IMR-90 (cell line): Measurements from ENCODE around the gene SLC51A. TPM values are rescaled to one million over a fixed set of nuclear protein-coding genes. Genes with fewer than 3 reads are reported as not detected.

Experiments used
- ATAC-seq: fragments of 200-7000 bp; cut with Tn5 transposase; 2 replicates; pipeline ENCODE4 v1.9.1; 2020; ENCODE audit warnings: low read depth, mild to moderate bottlenecking, moderate library complexity
- BruUV-seq: library from RNA; stranded (reverse); fragments of 400-500 nt; replicated peaks from 2 replicates; lab custom pipeline; 2021; lab: Mats Ljungman, UMichigan
- CTCF ChIA-PET: fragments of 300-600 bp; formaldehyde crosslinking; extraction: SDS; loops from one replicate; lab custom pipeline; 2021; ENCODE audit warnings: antibody characterized with exemption; lab: Yijun Ruan, JAX
- POLR2A ChIA-PET: fragments of 300-600 bp; sonication (Branson Sonifier 250); formaldehyde crosslinking; loops from one replicate; lab custom pipeline; 2022; ENCODE audit warnings: antibody characterized with exemption; ENCODE audit not compliant: unreplicated experiment; lab: Charles Lee
- DNase-seq: peaks from one replicate; pipeline ENCODE4 v3.0.0; 2013
- H2AFZ ChIP-seq: replicated peaks from 2 replicates; pipeline ENCODE3; 2013; ENCODE audit warnings: low read length, mild to moderate bottlenecking; ENCODE audit not compliant: poor library complexity
- H2AK5ac ChIP-seq: 2 replicates; pipeline ENCODE4 v1.6.1; 2013; ENCODE audit warnings: low read depth, low read length, inconsistent platforms
- H2AK9ac ChIP-seq: replicated peaks from 2 replicates; pipeline ENCODE3; 2013; ENCODE audit warnings: mild to moderate bottlenecking, low read depth, low read length, moderate library complexity; ENCODE audit not compliant: poor library complexity
- H2BK120ac ChIP-seq: 2 replicates; pipeline ENCODE4 v1.6.1; 2013; ENCODE audit warnings: low read depth, low read length, inconsistent platforms
- H2BK15ac ChIP-seq: 3 replicates; pipeline ENCODE4 v1.6.1; 2013; ENCODE audit warnings: low read depth, low read length, inconsistent platforms
- H2BK20ac ChIP-seq: 2 replicates; pipeline ENCODE4 v1.6.1; 2013; ENCODE audit warnings: low read depth, mild to moderate bottlenecking, inconsistent platforms, low read length, moderate library complexity
- H2BK5ac ChIP-seq: 2 replicates; pipeline ENCODE4 v1.6.1; 2013; ENCODE audit warnings: mild to moderate bottlenecking, low read depth, low read length, inconsistent platforms; ENCODE audit not compliant: poor library complexity, severe bottlenecking
- H3K14ac ChIP-seq: replicated peaks from 2 replicates; pipeline ENCODE4 v1.6.1; 2013; ENCODE audit warnings: low read depth, low read length, inconsistent platforms
- H3K18ac ChIP-seq: 2 replicates; pipeline ENCODE4 v1.6.1; 2013; ENCODE audit warnings: low read depth, low read length, control low read depth
- H3K23ac ChIP-seq: 2 replicates; pipeline ENCODE4 v1.6.1; 2013; ENCODE audit warnings: low read depth, low read length, inconsistent platforms
- H3K27ac ChIP-seq: 2 replicates; pipeline ENCODE4 v1.5.1; 2013; ENCODE audit warnings: mild to moderate bottlenecking, control low read depth, low read length; ENCODE audit not compliant: insufficient read depth
- H3K27me3 ChIP-seq: 2 replicates; pipeline ENCODE4 v1.6.1; 2013; ENCODE audit warnings: low read length; ENCODE audit not compliant: control insufficient read depth, insufficient read depth
- H3K36me3 ChIP-seq: 2 replicates; pipeline ENCODE4 v1.6.1; 2013; ENCODE audit warnings: low read length, mixed read lengths; ENCODE audit not compliant: control insufficient read depth, insufficient read depth
- H3K4ac ChIP-seq: 2 replicates; pipeline ENCODE4 v1.6.1; 2013; ENCODE audit warnings: low read depth, low read length, inconsistent platforms
- H3K4me1 ChIP-seq: 2 replicates; pipeline ENCODE4 v1.6.1; 2013; ENCODE audit warnings: low read length, mixed read lengths; ENCODE audit not compliant: control insufficient read depth, insufficient read depth
- H3K4me2 ChIP-seq: 2 replicates; pipeline ENCODE4 v1.6.1; 2013; ENCODE audit warnings: low read depth, mild to moderate bottlenecking, control low read depth, low read length, moderate library complexity
- H3K4me3 ChIP-seq: 2 replicates; pipeline ENCODE4 v1.5.1; 2013; ENCODE audit warnings: low read depth, mild to moderate bottlenecking, control low read depth, low read length, moderate library complexity; ENCODE audit not compliant: insufficient read depth
- H3K56ac ChIP-seq: 2 replicates; pipeline ENCODE4 v1.6.1; 2013; ENCODE audit warnings: low read length, inconsistent platforms; ENCODE audit not compliant: insufficient read depth; ENCODE audit errors: extremely low read depth
- H3K79me1 ChIP-seq, 2 experiments: 2 replicates each; pipeline ENCODE4 v1.6.1; 2013; ENCODE audit warnings: low read length in 2 of 2, inconsistent platforms in 1 of 2, low read depth in 1 of 2
- H3K9ac ChIP-seq: 2 replicates; pipeline ENCODE4 v1.6.1; 2013; ENCODE audit warnings: low read depth, low read length, control low read depth
- H3K9me1 ChIP-seq: 2 replicates; pipeline ENCODE4 v1.6.1; 2013; ENCODE audit warnings: low read length, inconsistent platforms; ENCODE audit not compliant: insufficient read depth
- H3K9me3 ChIP-seq: 2 replicates; pipeline ENCODE4 v1.6.1; 2013; ENCODE audit warnings: low read length; ENCODE audit not compliant: control insufficient read depth, insufficient read depth
- H4K20me1 ChIP-seq: 2 replicates; pipeline ENCODE4 v1.6.1; 2013; ENCODE audit warnings: low read length, inconsistent platforms; ENCODE audit not compliant: insufficient read depth
- H4K5ac ChIP-seq: 2 replicates; pipeline ENCODE4 v1.6.1; 2013; ENCODE audit warnings: mild to moderate bottlenecking, low read depth, low read length, control low read depth
- H4K8ac ChIP-seq, 2 experiments: 2 replicates each; pipeline ENCODE4 v1.6.1; 2013; ENCODE audit warnings: low read depth in 2 of 2, low read length in 2 of 2, control low read depth in 1 of 2, inconsistent platforms in 1 of 2
- H4K91ac ChIP-seq: 2 replicates; pipeline ENCODE4 v1.6.1; 2013; ENCODE audit warnings: low read depth, low read length, inconsistent platforms; ENCODE audit not compliant: insufficient read depth
- BHLHE40 ChIP-seq: fragments of 150-350 bp; IDR thresholded peaks from 2 replicates; pipeline ENCODE4 v1.6.1; 2016; ENCODE audit warnings: mild to moderate bottlenecking, low read depth, low read length
- CEBPB ChIP-seq: IDR thresholded peaks from 2 replicates; pipeline ENCODE4 v1.6.1; 2012; ENCODE audit warnings: low read depth, low read length, improper control_type of control experiment
- CHD1 ChIP-seq: IDR thresholded peaks from 2 replicates; pipeline ENCODE4 v1.6.1; 2012; ENCODE audit warnings: low read depth, low read length, improper control_type of control experiment
- ELK1 ChIP-seq: fragments of 150-350 bp; IDR thresholded peaks from 2 replicates; pipeline ENCODE4 v1.6.1; 2016; ENCODE audit warnings: low read depth, mild to moderate bottlenecking, low read length, moderate library complexity, borderline replicate concordance
- FOS ChIP-seq: fragments of 150-350 bp; IDR thresholded peaks from 2 replicates; pipeline ENCODE4 v1.6.1; 2016; ENCODE audit warnings: low read depth, low read length
- MAZ ChIP-seq: IDR thresholded peaks from 2 replicates; pipeline ENCODE4 v1.6.1; 2012; ENCODE audit warnings: low read depth, mild to moderate bottlenecking, low read length, improper control_type of control experiment, moderate library complexity, borderline replicate concordance
- NFE2L2 ChIP-seq: fragments of 150-350 bp; IDR thresholded peaks from 2 replicates; pipeline ENCODE4 v1.6.1; 2016; ENCODE audit warnings: low read depth, mild to moderate bottlenecking, low read length
- POLR2A ChIP-seq: IDR thresholded peaks from 2 replicates; pipeline ENCODE4 v1.6.1; 2012; ENCODE audit warnings: mild to moderate bottlenecking, low read depth, low read length
- RCOR1 ChIP-seq: IDR thresholded peaks from 2 replicates; pipeline ENCODE4 v1.6.1; 2012; ENCODE audit warnings: mild to moderate bottlenecking, low read length, improper control_type of control experiment; ENCODE audit not compliant: insufficient replicate concordance
- RFX5 ChIP-seq: IDR thresholded peaks from 2 replicates; pipeline ENCODE4 v1.8.0; 2012; ENCODE audit warnings: low read depth, mild to moderate bottlenecking, low read length, moderate library complexity
- SMC3 ChIP-seq: fragments of 150-350 bp; IDR thresholded peaks from 2 replicates; pipeline ENCODE4 v1.6.1; 2016; ENCODE audit warnings: low read depth, mild to moderate bottlenecking, antibody characterized with exemption, low read length, moderate library complexity
- USF2 ChIP-seq: fragments of 150-350 bp; IDR thresholded peaks from 2 replicates; pipeline ENCODE4 v1.6.1; 2017; ENCODE audit warnings: mild to moderate bottlenecking, antibody characterized with exemption, low read length, low read depth
- WGBS, 2 experiments: methylation state at CpG; one replicate each; pipeline versions ENCODE4 v1.1.5 to v1.1.7; 2013; ENCODE audit warnings: missing lambda C conversion rate in 2 of 2; ENCODE audit not compliant: insufficient read length in 1 of 2; ENCODE audit errors: extremely low coverage in 2 of 2; 5-methylcytosine and 5-hydroxymethylcytosine counted together
- dilution Hi-C: fragments of 300-500 bp; cut with HindIII; formaldehyde crosslinking; loops from one replicate; pipeline ENCODE4 v1.14.3; 2018; ENCODE audit warnings: low sequenced_read_pairs; ENCODE audit not compliant: unreplicated experiment
- in situ Hi-C: fragments of 300-500 bp; cut with MboI; formaldehyde crosslinking; loops from 3 replicates; pipeline ENCODE4 v1.14.3; 2019; ENCODE audit warnings: low sequenced_read_pairs, inconsistent platforms, mixed read lengths
- intact Hi-C: fragments of 100-400 bp; cut with micrococcal nuclease; formaldehyde crosslinking; loops from 2 replicates; pipeline ENCODE4 v1.10.0; 2022
- polyA plus RNA-seq, 3 experiments: library from polyadenylated mRNA; depleted of rRNA; stranded (reverse); fragments of >200 nt; gene quantifications; 2 replicates each; pipeline ENCODE4 v1.2.3, GENCODE V29; 2012; ENCODE audit warnings: low replicate concordance in 1 of 3
- total RNA-seq: library from RNA; depleted of rRNA; stranded (reverse); fragments of >200 nt; gene quantifications from 2 replicates; pipeline ENCODE4 v1.2.3, GENCODE V29; 2012

The SLC51A gene
- total and polyA plus RNA-seq, 2 of the 4 experiments (the other 2 are of a cell fraction) = not detected

GRCh38 chr3:196225086-196225485 is 8.8 kb downstream of the SLC51A start:
- BruUV-seq = no TSS peak
- no peak overlapping the region for H4K8ac ChIP-seq

More at GRCh38 chr3:196225086-196225485, 8.8 kb downstream of the SLC51A start:
- Histone ChIP-seq H3K9ac (no peak overlapping the region), H3K4me3 (no peak overlapping the region), H4K20me1 (no peaks in the 10 kb centered on the region), H4K91ac (no peak overlapping the region), H2BK20ac (no peak overlapping the region), H3K4ac (no peak overlapping the region), H3K27ac (no peak overlapping the region), H4K5ac (no peak overlapping the region), H3K4me1 (no peaks in the 10 kb centered on the region), H3K27me3 (no peaks in the 10 kb centered on the region), H3K14ac (no peak overlapping the region), H3K4me2 (no peak overlapping the region), H3K36me3 (no peaks in the 10 kb centered on the region), H2BK120ac (no peak overlapping the region), H2AFZ (no peak overlapping the region), H3K9me1 (no peaks in the 10 kb centered on the region), H2BK5ac (no peak overlapping the region), H3K18ac (no peak overlapping the region), H3K9me3 (no peaks in the 10 kb centered on the region), H3K79me1 (no peaks in the 10 kb centered on the region), H2AK9ac (no peak overlapping the region), H3K56ac (no peak overlapping the region), H3K23ac (no peak overlapping the region), H2AK5ac (no peak overlapping the region), H2BK15ac (no peak overlapping the region)
- in situ Hi-C loops = no loop called here
- no peak for TF ChIP-seq USF2
- TF ChIP-seq NFE2L2 = no peak
- TF ChIP-seq CHD1 = no peak
- TF ChIP-seq FOS = no peak
- TF ChIP-seq RFX5 = no peak
- TF ChIP-seq CEBPB = no peak
- no peak for TF ChIP-seq RCOR1
- TF ChIP-seq ELK1 = no peak
- no peak for TF ChIP-seq SMC3
- no peak for TF ChIP-seq MAZ
- TF ChIP-seq POLR2A = no peak
- no peak for TF ChIP-seq BHLHE40
- no peak for ATAC-seq
- ChIA-PET CTCF (no interaction called here), POLR2A (no interaction called here)
- intact Hi-C loops = no loop called here
- DNase-seq = no peak
- dilution Hi-C loops = no loop called here
- 81% methylated on average over 7 of the region's 10 CpGs; no CpG with 5 or more reads in 1 of the 2 experiments for WGBS, 2 experiments
